Cortex of kidney (tissue), 1 donor: Measurements from ENCODE around the gene PLEKHG5.
"Not testable (repeated sequence)": the region's sequence is repeated elsewhere in the genome, so short reads cannot be mapped to it uniquely, and the experiment has no call there.

ENCODE experiments used
- DNase-seq: peaks from one replicate; lab custom pipeline; 2025; lab: John Stamatoyannopoulos, UW

Gene PLEKHG5

GRCh38 chr1:6495540-6496364, 4.3 kb upstream of the PLEKHG5 start:
- DNase-seq: no peak

DNA sequence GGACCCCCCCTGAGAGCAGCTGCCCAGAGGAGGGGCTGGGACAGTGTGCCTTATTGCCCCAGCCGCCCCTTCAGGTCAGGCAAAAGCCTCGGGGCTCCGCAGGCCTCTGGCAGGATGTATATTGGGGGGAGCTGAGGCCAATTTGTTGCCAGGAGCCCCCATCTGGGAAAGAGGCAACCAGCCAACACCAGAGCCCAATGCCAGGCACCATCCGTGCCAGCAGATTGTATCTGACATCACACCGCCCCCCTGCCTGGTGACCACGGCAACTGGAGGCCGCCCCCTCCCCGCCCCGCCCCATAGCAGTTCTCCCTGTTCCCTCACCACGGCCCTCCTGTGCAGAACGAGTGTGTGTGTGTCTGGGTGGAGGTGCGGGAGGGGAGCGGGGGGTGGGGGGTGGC, 3.6 kb upstream of the PLEKHG5 start:
- no peak for DNase-seq

DNA sequence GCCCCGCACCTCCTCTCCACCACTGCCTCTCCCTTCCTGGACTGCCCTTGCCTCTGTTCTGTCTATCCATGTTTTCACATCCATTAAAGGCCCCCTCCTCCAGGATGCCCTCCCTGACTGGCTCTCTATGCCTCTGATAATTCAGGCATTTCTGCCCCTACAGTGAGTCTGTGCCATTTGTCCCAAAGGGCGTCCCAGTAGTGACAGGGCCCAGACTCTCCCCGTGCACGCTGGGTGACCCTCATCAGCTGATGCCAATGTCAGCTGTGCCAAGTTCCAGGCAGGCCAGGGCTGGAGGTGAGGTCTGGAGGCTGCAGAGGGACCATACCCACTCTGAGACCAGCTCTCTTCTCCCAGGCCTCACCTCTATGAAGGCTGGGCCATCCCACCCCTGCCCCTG, 3.2 kb upstream of the PLEKHG5 start:
- DNase-seq: no peak

- not testable (repeated sequence) for DNase-seq
These were observed 2.4 kb upstream of the PLEKHG5 start for GRCh38 chr1:6493834-6494223.

DNA sequence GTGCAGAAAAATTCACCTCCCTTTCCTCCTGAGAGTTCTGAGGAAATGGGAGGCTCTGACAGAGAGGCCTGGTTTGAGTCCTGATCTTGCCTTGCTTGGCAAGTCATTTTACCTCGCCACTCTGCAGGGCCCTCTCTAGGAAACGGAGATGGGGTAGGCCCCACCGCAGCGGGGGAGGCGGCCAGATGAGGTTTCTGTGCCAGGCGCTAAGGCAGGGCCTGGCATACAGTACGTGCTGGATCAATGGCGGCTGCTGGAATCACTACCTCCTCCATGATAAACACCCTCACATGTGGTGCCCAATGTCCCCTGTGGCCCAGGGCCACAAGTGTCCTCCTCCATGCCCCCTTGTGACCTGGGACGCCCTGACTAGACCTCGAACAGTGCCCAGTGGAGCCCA, 499 bp upstream of the PLEKHG5 start:
- no peak for DNase-seq

- no peak for DNase-seq
These were observed 402 bp downstream of the PLEKHG5 start for GRCh38 chr1:6491081-6491449.

DNA sequence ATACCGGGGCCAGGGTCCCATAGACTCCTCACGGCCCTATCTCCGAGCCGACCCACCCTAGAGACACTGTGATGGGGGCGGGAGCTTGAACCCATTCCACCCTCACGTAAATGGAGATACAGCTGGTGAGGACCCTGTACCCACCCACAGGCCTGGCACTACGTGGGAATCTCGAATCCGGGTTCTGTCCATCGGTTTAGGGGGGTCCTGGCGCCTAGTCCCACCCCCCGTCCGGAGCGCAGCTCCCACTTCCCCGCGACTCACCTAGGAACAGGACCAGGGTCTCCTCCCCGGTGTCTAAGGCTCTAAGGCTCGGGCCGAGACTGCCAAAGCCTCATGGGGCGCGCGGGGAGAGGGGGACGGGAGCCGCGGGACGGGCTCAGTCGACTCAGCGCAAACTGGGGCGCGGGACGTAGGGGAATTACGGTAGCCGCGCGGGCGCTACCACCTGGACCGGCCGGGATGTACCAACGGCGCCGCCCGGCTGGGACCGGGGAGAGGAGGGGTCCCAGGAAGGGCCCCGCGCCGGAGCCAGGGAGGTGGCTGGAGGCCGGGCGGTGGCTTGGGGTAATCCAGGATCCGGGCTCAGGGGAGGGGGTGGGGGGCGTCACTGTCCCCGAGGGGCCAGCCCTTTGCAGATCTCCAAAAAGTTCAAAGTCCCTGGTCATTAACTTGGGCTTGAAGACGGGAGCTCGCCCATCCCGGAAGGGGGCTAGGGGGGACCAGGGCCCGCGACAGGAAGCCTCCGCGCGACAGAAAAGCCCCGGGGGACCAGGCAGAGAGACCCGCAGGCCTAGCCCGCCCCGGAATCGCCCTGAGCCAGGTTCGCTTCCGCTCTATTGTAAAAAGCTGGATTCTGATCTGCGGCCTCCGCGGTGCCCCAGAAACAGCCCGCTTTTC, 1.0 kb downstream of the PLEKHG5 start:
- DNase-seq: no peak

DNA sequence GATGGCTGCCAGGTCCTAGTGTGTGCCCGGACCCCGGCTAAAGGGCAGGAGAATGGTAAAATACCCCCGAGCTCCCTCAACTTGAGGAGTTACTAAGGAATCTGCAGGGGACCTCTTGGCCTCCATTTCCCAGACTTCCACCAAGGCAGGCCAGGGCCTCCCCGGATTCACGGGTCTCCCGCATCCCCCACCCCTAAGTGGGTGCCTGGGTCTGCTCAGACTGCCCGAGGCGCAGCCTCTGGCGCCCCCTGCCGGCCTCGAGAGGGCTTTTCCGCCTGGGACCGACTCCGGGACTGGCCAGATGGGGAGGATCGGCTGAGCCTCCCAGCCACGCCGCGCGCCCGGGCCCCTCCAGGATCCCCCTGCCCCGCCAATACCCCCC, 1.7 kb downstream of the PLEKHG5 start:
- DNase-seq: no peak

DNA sequence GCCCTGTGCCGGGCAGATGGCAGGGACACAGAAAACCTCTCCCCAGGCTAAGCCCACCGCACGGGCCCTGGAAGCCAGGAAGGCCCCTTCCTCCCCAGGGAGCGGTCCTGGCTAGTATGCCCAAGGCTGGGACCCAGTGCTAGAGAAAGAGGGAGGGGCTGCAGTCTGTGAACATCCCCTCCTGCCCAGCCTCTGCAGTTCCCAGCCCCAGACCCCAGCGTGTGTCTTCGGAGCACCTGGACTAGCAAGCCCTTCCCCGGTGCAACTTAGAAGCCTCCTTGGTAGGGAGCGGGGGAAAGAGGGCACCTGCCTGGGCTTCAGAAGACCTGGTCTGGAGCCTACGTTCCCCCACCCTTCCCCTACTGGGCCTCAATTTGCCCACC, 2.1 kb downstream of the PLEKHG5 start:
- no peak for DNase-seq

DNA sequence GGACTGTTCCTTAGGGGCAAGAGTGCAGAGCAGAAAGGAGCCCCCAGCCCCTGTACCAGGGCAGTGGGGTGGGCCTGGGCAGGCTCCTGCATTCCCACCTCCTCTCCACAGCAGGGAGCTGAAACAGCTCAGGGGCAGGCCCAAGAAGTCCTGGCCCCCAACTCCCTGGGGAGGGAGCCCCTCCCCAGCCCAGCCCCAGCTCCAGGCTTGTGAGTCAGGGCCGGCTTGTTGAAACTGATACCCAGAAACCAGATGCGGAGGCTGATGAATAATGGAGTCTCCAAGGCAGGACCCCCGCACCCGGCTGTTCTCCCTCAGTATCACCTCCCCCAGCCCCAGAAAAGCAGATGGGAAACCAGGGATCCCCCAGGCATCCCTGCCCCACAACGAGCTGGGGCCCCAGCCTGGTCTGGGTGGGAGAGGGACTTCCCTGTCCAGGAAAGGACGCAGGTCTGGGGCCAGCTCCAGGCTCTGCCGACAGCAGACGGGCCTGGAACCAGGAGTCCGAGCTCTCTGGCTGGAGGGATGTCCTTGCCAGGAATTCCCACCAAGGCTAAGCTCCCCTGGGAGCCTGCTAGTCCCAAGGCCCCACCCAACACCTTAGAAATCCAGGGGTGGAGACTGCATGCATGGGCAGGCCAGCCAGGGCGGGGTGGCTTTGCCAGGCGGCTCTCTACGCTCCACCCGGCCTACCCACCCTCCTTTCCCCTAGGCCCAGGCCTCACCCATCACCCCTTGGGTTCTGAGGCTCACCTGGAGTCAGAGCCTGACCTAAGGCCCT, 2.7 kb downstream of the PLEKHG5 start:
- DNase-seq: no peak

DNA sequence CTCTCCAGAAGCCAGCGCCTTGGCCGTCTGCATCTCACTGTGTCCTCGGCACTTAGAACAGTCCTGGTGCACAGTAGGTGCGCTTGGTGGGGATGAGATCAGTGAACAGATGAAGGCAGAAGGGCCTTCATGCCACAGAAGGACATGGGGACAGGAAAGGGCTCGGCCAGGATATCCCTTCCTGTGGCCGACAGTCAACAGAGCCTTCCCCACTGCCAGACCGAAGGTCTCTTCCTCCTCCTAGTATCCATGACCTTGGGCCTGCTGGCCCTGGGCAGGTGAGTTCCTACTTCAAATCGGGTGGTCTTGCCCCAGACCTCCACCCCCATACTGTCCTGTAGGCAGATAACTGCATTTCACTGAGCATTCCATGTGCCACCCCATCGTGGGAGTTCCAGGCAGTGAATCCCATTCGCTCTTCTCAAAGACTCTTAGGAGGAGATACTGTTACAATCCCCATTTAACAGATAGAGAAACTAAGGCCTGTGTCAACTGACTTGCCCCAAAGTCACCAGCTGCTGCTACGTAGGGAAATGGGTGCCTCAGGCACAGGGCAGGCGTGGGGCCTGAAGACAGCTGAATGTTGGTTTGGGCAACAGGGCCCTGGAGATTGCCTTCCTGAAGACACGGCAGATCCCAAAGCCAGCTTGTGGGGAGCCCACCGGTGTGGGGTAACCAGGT, 3.5 kb downstream of the PLEKHG5 start:
- no peak for DNase-seq

DNA sequence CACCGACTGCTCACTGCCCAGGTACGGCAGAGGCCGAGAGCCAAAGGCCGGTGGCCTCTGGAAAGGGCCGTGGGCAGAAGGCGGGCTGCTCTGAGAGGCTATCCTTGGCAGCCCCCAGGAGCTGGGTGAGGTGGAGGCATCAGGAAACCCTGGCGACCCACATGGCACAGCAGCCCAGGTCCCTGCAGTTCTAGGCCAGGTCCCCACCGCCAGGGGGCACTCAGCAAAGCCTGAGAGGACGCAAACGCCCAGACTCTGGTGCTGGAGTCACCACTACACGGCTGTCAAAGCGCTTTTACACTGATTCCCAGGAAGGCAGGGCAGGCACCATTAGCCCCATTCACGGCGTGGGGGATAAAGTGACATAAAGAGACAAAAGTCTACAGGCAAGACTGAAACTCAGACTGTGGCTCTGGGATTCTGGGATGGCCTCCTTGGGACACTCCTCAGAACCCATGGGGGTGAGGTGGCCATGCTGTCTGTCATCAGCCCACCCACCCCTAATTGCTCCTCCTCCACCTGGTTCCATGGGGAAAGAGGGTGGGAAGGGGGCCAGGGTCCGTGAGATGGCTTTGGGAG, 4.9 kb downstream of the PLEKHG5 start:
- DNase-seq: no peak

GRCh38 chr1:6485168-6486101, 6.0 kb downstream of the PLEKHG5 start:
- DNase-seq: no peak

DNA sequence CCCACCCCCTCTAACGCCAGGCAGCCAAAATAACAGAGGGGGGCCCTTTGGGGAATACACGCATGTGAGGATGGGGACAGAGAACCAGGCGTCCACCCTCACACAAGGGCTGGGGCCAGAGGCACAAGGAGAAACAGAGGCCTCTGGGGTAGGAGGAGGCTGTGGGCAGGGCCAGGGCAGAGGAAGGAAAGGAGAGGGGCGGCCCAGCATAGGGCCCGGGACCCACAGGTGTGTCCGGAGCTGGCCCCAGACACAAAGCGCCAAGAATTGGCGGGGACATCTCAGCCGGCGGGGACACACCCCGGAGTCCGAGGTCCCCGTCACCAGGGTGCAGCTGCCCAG, 6.7 kb downstream of the PLEKHG5 start:
- DNase-seq: no peak

DNA sequence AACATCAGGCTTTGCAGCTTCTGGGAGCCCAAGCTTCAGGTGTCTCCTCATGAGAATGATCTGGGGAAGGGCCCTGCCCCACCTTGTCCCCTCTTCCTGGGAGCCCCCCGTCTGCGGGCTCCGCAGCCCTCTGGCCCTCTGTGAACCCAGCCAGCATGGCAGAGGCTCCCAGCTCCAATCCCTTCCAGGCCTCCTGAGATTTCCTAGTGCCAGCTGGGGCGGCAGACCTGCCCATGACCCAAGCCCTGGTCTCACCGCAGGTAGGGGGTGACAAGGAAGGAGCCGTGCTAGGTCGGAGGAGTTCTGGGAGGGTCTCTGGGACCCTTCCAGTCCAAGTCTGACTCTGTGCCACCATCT, 7.7 kb downstream of the PLEKHG5 start:
- no peak for DNase-seq

GRCh38 chr1:6483017-6483760, 8.3 kb downstream of the PLEKHG5 start:
- no peak for DNase-seq

- DNase-seq: no peak
These were observed 9.6 kb downstream of the PLEKHG5 start for GRCh38 chr1:6481820-6482219.

GRCh38 chr1:6477039-6477820, 14.2 kb downstream of the PLEKHG5 start:
- no peak for DNase-seq

GRCh38 chr1:6476483-6476882, 15.0 kb downstream of the PLEKHG5 start:
- no peak for DNase-seq
